Activated CD8-positive, alpha-beta memory T cell treated with anti-CD3 and anti-CD28 coated beads, Interleukin-2, amount 50 U/mL, for 24 hours (primary cell): ENCODE data around the gene STX8.

Source experiments
- DNase-seq: peaks from one replicate; pipeline ENCODE4 v3.0.0-alpha.2; 2020; ENCODE audit errors: extremely low read depth

The STX8 gene

DNA sequence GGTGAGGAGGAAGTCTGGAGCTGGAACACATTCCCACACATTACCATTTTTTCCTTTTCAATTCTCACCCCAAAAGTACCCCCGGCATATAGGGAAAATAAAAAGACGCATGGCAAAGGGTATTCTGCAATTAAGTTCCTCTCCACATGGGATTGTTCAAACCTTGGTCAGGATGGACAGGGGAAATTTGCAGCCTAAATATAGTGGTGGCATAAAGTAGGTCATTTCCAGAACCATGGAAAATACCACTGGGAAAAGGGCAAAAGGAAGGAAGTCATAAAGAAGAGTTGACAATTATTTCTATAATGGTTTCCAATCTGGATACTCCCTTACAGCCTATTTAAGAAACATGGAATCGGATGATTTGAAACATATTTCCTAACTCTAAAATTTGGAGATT is 135.8 kb downstream of the STX8 start:
- no peak for DNase-seq

DNA sequence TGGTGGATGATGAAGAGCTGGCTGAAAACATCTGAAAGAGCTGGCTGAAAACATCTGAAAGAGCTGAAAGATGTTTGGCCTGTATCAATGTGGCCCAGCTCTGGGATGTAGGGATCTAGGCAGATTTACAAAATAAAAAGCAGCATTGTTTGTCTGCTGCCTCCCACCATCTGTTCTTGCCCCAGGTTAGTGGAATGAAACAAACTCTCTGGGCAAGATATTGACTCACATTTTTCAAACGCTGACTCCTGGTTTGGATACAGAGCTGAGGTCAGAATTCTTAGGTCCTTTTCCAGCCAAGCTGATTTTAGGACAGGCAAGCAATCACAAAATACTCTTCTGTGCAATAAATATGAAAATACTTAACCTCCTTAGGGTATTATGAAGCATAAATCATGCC is 139.0 kb downstream of the STX8 start:
- no peak for DNase-seq

DNA sequence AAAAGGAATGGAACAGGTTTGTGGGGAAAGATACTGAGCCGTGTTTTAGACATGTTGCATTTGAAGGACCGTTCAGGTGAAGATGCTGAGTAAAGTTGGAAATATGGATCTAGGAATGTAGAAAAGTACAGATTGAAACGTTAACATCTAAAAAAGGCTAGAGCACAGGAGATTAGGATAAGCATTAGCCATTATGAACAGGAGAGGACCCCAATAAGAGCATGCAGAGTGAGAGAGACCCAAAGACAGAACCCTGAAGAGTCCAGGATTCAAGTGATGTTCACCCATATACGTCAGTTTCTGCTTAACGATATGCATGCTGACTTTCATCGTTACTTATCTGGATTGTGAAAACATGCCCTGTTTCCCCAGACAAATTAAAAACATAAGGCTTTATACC is 140.5 kb downstream of the STX8 start:
- DNase-seq, result no peak

DNA sequence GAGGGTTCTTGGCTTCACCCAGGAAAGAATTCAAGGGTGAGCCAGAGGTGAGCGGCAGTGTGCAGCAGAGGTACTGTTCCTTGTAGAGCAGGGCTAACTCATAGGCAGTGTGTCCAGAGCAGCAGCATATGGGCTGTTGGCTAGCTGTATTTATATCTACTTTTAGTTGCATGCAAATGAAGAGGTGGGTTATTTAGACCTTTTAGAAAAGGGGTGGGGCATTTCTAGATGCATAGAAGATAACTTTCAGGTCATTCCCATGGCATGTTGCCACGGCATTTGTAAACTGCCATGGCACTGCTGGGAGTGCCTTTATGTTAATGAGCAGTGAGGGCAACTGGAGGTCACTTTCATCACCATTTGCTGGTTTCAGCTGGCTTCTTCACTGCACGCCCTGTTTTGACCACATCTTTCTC is 141.0 kb downstream of the STX8 start:
- no peak for DNase-seq

DNA sequence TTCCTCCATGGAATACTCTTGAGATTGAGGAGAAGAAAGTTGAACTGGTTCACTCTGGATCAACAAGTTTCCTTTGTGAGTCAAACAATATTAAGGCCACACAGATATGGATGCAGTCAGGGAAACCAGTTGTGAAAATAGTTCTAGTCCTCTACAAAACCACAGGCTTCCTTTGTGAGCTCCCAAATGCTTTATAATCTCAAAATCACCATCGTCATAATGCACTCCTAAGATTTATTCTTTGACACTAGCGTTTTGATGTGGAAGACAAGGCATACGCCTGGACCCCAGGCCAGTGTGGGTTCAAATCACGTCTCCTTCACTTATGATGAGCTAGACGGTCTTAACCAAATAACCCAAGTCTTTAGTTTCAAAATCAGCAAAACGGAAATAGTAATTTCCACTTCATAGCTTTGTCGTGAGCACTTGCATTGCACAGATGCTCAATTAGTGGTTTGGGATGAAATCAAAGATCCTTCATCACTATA is 142.6 kb downstream of the STX8 start:
- no peak for DNase-seq

GRCh38 chr17:9432134-9432885 is 143.3 kb downstream of the STX8 start:
- DNase-seq, result no peak

DNA sequence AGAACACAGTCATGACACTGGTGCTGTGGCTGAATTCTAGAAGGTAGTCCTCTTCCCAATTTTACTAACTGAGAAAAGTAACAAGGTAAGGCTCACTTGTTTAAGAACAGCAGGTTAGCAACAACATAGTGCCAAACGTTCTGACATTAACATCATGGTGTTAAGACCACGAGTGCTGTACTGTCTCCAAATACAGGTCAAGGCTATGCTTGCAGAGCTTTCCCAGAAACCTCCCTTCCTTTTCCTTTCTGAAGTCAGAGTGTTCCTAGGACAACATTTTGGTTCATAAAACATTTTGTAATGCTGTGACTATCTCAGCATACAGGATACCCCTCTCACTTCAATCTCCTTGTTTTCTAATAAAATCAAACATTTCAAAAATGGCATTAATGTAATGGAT is 144.0 kb downstream of the STX8 start:
- no peak for DNase-seq

- no peak for DNase-seq
These were observed 147.9 kb downstream of the STX8 start for GRCh38 chr17:9427465-9428315.

GRCh38 chr17:9424071-9424640 is 151.5 kb downstream of the STX8 start:
- DNase-seq, result no peak

DNA sequence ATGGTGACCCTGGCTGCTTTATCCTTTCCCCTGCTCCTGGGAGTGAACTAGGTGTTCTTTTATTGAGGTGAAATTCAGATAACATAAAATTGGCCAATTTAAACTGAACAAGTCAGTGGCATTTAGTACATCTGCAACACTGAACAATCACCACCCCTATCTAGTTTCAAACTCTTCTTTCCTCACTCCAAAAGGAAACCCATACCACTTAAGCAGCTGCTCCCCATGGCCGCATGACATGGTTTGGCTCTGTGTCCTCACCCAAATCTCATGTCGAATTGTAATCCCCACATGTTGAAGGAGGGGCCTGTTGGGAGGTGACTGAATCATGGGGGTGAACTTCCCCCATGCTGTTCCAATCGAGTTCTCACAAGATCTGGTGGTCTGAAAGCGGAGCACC is 154.1 kb downstream of the STX8 start:
- no peak for DNase-seq

GRCh38 chr17:9419932-9420453 is 155.6 kb downstream of the STX8 start:
- DNase-seq, result no peak

DNA sequence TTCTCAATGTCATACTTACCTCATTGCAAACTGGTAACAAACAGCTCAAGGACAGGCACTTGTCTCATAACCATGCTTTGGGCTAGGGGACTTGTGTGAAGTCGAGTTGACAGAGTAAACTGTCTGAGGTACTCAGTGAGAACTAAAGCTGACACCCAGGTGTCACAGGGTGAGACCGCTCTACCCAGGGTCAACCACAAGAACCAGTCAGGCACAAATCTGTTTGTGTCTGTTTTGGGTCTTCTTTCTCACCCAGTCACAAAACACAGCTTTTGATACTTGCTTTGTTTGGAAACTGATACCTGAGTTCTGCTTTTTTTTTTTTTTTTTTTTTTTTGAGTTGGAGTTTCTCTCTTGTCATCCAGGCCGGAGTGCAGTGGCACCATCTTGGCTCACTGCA is 161.1 kb downstream of the STX8 start:
- DNase-seq, result no peak

DNA sequence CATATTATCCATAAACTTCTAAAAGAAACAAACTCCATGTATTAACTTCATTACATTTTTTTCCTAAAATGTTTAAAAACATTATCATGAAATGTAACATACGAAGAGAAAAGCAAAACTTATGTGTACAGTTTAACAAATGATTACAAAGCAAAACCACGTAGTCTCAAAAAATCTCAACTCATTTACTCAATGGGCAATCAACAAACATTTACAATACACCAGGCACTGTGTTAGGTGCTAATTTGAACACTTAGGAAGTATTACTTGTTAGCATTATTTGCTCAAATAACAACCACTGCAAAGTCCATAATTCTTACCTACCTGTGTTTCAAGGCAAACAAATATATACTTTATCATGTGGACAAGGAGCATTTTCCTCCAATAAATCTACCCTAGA is 164.9 kb downstream of the STX8 start:
- no peak for DNase-seq

- no peak for DNase-seq
These were observed 165.3 kb downstream of the STX8 start for GRCh38 chr17:9410301-9410700.

DNA sequence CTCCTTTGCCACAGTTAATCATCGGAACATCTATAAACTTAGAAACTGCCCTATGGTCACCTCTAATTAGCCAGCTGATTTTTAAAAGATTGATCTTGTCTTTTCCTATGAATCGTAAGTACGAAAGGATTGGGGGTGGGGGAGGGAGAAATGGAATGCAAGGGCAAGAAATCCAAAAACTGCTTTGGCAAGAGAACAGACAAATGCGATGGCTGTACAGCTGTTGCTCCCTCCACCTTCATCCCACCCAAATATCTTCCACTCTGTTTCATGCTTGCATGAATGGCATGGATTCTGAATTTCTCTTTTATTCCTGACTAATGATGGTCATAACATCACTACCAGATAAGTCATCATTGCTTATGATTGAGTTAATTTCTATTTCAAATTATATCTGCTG is 165.7 kb downstream of the STX8 start:
- DNase-seq, result no peak

DNA sequence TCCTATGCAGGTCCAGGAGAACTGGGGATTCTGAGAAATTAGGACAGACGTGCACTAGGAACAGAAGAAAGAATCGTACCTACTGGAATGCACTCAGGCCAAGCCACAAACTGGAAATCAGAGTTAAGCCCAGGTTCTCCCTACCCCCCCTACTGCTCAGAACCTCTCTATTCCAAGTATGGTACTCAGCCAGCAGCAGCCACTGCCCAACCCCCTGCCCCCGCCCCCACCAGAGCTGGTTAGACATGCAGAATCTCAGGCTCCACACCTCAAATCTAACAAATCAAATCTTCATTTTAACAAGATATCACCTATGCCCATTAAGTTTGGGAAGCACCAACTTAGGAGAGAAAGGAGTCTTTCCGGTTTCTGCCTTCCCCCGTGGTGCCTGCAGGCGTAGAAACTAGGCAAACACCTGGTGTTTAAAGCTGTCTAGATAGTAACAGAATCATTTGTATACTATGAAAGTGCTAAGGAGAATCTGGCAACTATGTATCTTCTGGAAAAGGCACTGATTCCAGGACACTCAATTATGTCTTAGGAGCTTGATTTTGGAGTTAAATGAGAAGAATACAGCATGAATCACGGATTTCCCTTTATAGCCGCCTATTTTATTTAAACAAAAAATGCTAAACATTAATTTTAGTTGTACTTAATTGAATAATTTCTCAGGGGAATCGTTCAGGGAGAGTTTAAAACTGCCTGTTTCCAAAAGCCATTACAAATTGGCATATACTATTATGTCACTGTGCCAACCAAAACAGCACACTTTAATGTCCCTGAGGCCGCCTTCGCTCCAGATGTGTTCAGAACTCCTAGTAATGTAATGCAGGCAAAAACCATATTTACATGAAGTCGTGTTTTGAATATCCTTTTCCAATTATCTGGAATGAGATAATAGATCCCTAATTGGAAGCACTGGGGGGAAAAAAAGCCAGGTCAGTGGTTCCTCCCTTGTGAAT is 166.5 kb downstream of the STX8 start:
- DNase-seq, result no peak

- DNase-seq, result no peak
These were observed 167.2 kb downstream of the STX8 start for GRCh38 chr17:9408381-9408780.

GRCh38 chr17:9406046-9406606 is 169.5 kb downstream of the STX8 start:
- DNase-seq, result no peak

- DNase-seq, result no peak
These were observed 172.4 kb downstream of the STX8 start for GRCh38 chr17:9403257-9403656.

DNA sequence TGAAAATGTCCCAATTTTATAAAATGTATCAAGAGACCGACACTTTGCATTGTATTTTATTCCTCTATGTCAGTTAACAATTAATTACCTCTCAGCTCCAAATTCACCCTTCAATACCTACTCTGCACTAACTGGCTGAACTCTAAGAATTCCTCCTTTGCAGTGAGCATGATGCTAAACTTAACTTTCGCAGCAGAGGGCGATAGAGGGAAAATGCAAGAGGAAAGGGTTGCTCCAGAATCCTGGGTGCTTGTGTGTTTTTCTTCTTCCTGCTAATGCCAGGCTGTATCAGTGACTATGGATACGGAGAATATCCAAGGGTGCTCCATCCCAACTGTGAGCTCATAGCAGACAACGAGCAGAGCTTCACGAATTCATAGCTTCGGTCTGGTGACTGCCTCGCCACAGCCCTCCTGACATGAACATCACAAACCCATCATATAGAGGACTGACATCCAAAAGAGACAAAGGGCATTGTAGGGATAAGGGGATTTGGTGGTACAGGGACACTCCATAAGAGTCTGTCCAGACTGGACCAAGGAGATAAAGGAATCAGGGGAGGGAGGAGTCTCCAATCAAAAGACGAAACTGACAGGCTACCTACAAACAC is 172.9 kb downstream of the STX8 start:
- no peak for DNase-seq

- no peak for DNase-seq
These were observed 174.2 kb downstream of the STX8 start for GRCh38 chr17:9401434-9401833.
